Panc1 (cell line): ENCODE measurements around the gene CBLL1. TPM values are rescaled to one million over a fixed set of nuclear protein-coding genes. Genes with fewer than 3 reads are reported as not detected.

Experiments used
- ATAC-seq: fragments of 200-7000 bp; cut with Tn5 transposase; 2 replicates; pipeline ENCODE4 v1.9.1; 2020; ENCODE audit warnings: mild to moderate bottlenecking, moderate library complexity
- BruUV-seq: library from RNA; stranded (reverse); fragments of 400-500 nt; replicated peaks from 2 replicates; lab custom pipeline; 2021; lab: Mats Ljungman, UMichigan
- CTCF ChIA-PET: fragments of 300-600 bp; sonication (Branson Sonifier 250); formaldehyde crosslinking; loops from one replicate; lab custom pipeline; 2022; ENCODE audit warnings: antibody characterized with exemption; lab: Charles Lee
- POLR2A ChIA-PET: fragments of 300-600 bp; sonication (Branson Sonifier 250); formaldehyde crosslinking; loops from one replicate; lab custom pipeline; 2022; ENCODE audit warnings: antibody characterized with exemption; lab: Charles Lee
- DNase-seq: peaks from one replicate; pipeline ENCODE4 v3.0.0-alpha.2; 2010; ENCODE audit warnings: low read depth, low spot score
- H3K27ac ChIP-seq: 2 replicates; pipeline ENCODE4 v1.5.1; 2011; ENCODE audit warnings: mild to moderate bottlenecking, low read length, inconsistent platforms
- H3K27me3 ChIP-seq: fragments of 200-500 bp; sonication (Bioruptor generic); 2 replicates; pipeline ENCODE4 v1.6.0; 2014; ENCODE audit warnings: low read length, inconsistent platforms; ENCODE audit not compliant: control insufficient read depth, insufficient read depth
- H3K36me3 ChIP-seq: fragments of 200-500 bp; sonication (Bioruptor generic); 2 replicates; pipeline ENCODE4 v1.5.1; 2014; ENCODE audit warnings: inconsistent platforms, mild to moderate bottlenecking, low read length, moderate library complexity; ENCODE audit not compliant: control insufficient read depth, insufficient read depth
- H3K4me1 ChIP-seq: 2 replicates; pipeline ENCODE4 v1.5.1; 2011; ENCODE audit warnings: inconsistent platforms, mild to moderate bottlenecking, low read length, moderate library complexity; ENCODE audit not compliant: control insufficient read depth, insufficient read depth
- H3K4me3 ChIP-seq, 2 experiments: 2 replicates each; pipeline ENCODE4 v1.5.1; 2011 to 2012; ENCODE audit warnings: low read depth in 2 of 2, low read length in 2 of 2, mild to moderate bottlenecking in 2 of 2, inconsistent platforms in 1 of 2, moderate library complexity in 1 of 2
- H3K9me3 ChIP-seq: fragments of 200-500 bp; sonication (Bioruptor generic); 2 replicates; pipeline ENCODE4 v1.5.1; 2014; ENCODE audit warnings: low read depth, mild to moderate bottlenecking, inconsistent platforms, low read length, moderate library complexity; ENCODE audit not compliant: control insufficient read depth, insufficient read depth
- CTCF ChIP-seq: fragments of 450-650 bp; IDR thresholded peaks from 2 replicates; pipeline ENCODE4 v1.5.1; 2017; ENCODE audit warnings: mild to moderate bottlenecking
- POLR2AphosphoS5 ChIP-seq: IDR thresholded peaks from 2 replicates; pipeline ENCODE4 v1.6.1; 2012; ENCODE audit warnings: mild to moderate bottlenecking, low read depth, low read length, moderate library complexity
- SIN3A ChIP-seq: IDR thresholded peaks from 2 replicates; pipeline ENCODE4 v1.6.1; 2012; ENCODE audit warnings: low read depth, mild to moderate bottlenecking, low read length, moderate library complexity, borderline replicate concordance; ENCODE audit not compliant: insufficient read depth
- TCF7L2 ChIP-seq: IDR thresholded peaks from 2 replicates; pipeline ENCODE4 v1.6.1; 2011; ENCODE audit warnings: mild to moderate bottlenecking, low read depth, low read length, inconsistent platforms
- in situ Hi-C: cut with HindIII; loops from 2 replicates; pipeline ENCODE4 v1.10.0; 2016; ENCODE audit warnings: low sequenced_read_pairs, low pct_unique_long_range_greater_than_20kb
- intact Hi-C: fragments of 100-400 bp; cut with micrococcal nuclease; formaldehyde crosslinking; loops from one replicate; pipeline ENCODE4 v1.10.0; 2022; ENCODE audit not compliant: unreplicated experiment
- total RNA-seq: library from RNA; stranded (reverse); gene quantifications from one replicate; pipeline ENCODE4 v1.2.1, GENCODE V29; 2021; ENCODE audit not compliant: unreplicated experiment
- TF ChIP-seq, protein P1 (sequence below), 2 experiments: IDR thresholded peaks; 2 replicates each; pipeline ENCODE4 v1.6.1; 2011 to 2012; ENCODE audit warnings: low read depth in 2 of 2, control low read depth in 1 of 2, low read length in 1 of 2, mild to moderate bottlenecking in 1 of 2, moderate library complexity in 1 of 2; ENCODE audit not compliant: insufficient read depth in 1 of 2

The CBLL1 gene
- total RNA-seq, 1 experiment from 2014 or later, result 34.7 TPM

- ChIA-PET POLR2A (no interaction called here), CTCF (no interaction called here)
- Histone ChIP-seq H3K9me3 (no peaks in the 10 kb centered on the region), H3K36me3 (no peaks in the 10 kb centered on the region), H3K27ac (no peak overlapping the region), H3K4me3 (no peak overlapping the region), H3K4me1 (no peaks in the 10 kb centered on the region), H3K27me3 (no peaks in the 10 kb centered on the region; the same call in 1 of the 2 replicates)
- BruUV-seq, result no TSS peak
- DNase-seq (no peak), ATAC-seq (no peak)
- intact Hi-C loops (no loop called here), in situ Hi-C loops (no loop called here)
- TF ChIP-seq SIN3A, result no peak
- TF ChIP-seq TCF7L2, result no peak
Measured at GRCh38 chr7:107773027-107773426, 29.1 kb downstream of the CBLL1 start.

GRCh38 chr7:107777702-107778101 is 33.8 kb downstream of the CBLL1 start:
- BruUV-seq, result no TSS peak
- CTCF ChIA-PET, result interaction anchor here (0.5 kb wide), 1 partner anchor 368 kb away, joined by 6 read pairs; no protein-coding TSS in a partner anchor
- TF ChIP-seq POLR2AphosphoS5 (no peak), CTCF (no peak), SIN3A (no peak), TCF7L2 (no peak)

GRCh38 chr7:107778283-107778682 is 34.3 kb downstream of the CBLL1 start:
- peaks cover 2% of the 10 kb centered on the region for H3K27me3 ChIP-seq
- H3K4me3 ChIP-seq, result no peak overlapping the region
- H3K9me3 ChIP-seq, result no peaks in the 10 kb centered on the region
- intact Hi-C loops, result no loop called here
- in situ Hi-C loops, result no loop called here
- no peaks in the 10 kb centered on the region for H3K4me1 ChIP-seq
- POLR2A ChIA-PET, result no interaction called here
- no peaks in the 10 kb centered on the region for H3K36me3 ChIP-seq
- CTCF ChIA-PET, result interaction anchor here (0.5 kb wide), 1 partner anchor 368 kb away, joined by 6 read pairs; no protein-coding TSS in a partner anchor
- BruUV-seq, result no TSS peak
- TF ChIP-seq TCF7L2, result no peak
- no peak for TF ChIP-seq CTCF
- TF ChIP-seq, protein P1, sequence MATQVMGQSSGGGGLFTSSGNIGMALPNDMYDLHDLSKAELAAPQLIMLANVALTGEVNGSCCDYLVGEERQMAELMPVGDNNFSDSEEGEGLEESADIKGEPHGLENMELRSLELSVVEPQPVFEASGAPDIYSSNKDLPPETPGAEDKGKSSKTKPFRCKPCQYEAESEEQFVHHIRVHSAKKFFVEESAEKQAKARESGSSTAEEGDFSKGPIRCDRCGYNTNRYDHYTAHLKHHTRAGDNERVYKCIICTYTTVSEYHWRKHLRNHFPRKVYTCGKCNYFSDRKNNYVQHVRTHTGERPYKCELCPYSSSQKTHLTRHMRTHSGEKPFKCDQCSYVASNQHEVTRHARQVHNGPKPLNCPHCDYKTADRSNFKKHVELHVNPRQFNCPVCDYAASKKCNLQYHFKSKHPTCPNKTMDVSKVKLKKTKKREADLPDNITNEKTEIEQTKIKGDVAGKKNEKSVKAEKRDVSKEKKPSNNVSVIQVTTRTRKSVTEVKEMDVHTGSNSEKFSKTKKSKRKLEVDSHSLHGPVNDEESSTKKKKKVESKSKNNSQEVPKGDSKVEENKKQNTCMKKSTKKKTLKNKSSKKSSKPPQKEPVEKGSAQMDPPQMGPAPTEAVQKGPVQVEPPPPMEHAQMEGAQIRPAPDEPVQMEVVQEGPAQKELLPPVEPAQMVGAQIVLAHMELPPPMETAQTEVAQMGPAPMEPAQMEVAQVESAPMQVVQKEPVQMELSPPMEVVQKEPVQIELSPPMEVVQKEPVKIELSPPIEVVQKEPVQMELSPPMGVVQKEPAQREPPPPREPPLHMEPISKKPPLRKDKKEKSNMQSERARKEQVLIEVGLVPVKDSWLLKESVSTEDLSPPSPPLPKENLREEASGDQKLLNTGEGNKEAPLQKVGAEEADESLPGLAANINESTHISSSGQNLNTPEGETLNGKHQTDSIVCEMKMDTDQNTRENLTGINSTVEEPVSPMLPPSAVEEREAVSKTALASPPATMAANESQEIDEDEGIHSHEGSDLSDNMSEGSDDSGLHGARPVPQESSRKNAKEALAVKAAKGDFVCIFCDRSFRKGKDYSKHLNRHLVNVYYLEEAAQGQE (IDR thresholded peaks at IDR 0.05; ENCODE audit: insufficient read depth in 1 of 2, low read depth in 2 of 2, low read length in 1 of 2), result no peak
- TF ChIP-seq POLR2AphosphoS5, result no peak
- no peak for TF ChIP-seq SIN3A
- ATAC-seq, result no peak
- DNase-seq, result no peak
- no peak overlapping the region for H3K27ac ChIP-seq

More at GRCh38 chr7:107777702-107778101, 33.8 kb downstream of the CBLL1 start:
- ATAC-seq (no peak), DNase-seq (no peak)
- Histone ChIP-seq H3K4me1 (no peaks in the 10 kb centered on the region), H3K9me3 (no peaks in the 10 kb centered on the region), H3K36me3 (no peaks in the 10 kb centered on the region), H3K4me3 (no peak overlapping the region), H3K27me3 (peaks cover 2% of the 10 kb centered on the region), H3K27ac (no peak overlapping the region)
- intact Hi-C loops, result no loop called here
- POLR2A ChIA-PET, result no interaction called here
- in situ Hi-C loops, result no loop called here
